Astrocyte (in vitro differentiated cells and primary cell): ENCODE data around the gene TAP2. TPM values are rescaled to one million over a fixed set of nuclear protein-coding genes. Genes with fewer than 3 reads are reported as not detected.
A peak's percentile ranks its signal among the peaks of the same experiment; 100 is the strongest.

Source experiments
- DNase-seq: peaks from one replicate; pipeline ENCODE4 v3.0.0-alpha.2; 2010; ENCODE audit warnings: low read depth
- FAIRE-seq: peaks from 2 replicates; lab custom pipeline; 2011; peaks lifted over from hg19 to GRCh38; lab: Jason Lieb, UNC
- H2AFZ ChIP-seq: 2 replicates; pipeline ENCODE4 v1.6.0; 2012; ENCODE audit warnings: low read depth, low read length, inconsistent platforms
- H3K27ac ChIP-seq: 2 replicates; pipeline ENCODE4 v1.5.1; 2011; ENCODE audit warnings: low read depth, low read length, inconsistent platforms
- H3K27me3 ChIP-seq: 2 replicates; pipeline ENCODE4 v1.6.0; 2011; ENCODE audit warnings: low read length, inconsistent platforms; ENCODE audit not compliant: insufficient read depth
- H3K36me3 ChIP-seq: 2 replicates; pipeline ENCODE4 v1.5.1; 2011; ENCODE audit warnings: low read length, inconsistent platforms; ENCODE audit not compliant: insufficient read depth
- H3K4me1 ChIP-seq: 2 replicates; pipeline ENCODE4 v1.5.1; 2011; ENCODE audit warnings: low read length, inconsistent platforms; ENCODE audit not compliant: insufficient read depth
- H3K4me2 ChIP-seq: 2 replicates; pipeline ENCODE4 v1.6.0; 2012; ENCODE audit warnings: low read length, inconsistent platforms
- H3K4me3 ChIP-seq: 2 replicates; pipeline ENCODE4 v1.5.1; 2011; ENCODE audit warnings: low read depth, mild to moderate bottlenecking, low read length, inconsistent platforms; ENCODE audit not compliant: insufficient read depth
- H3K79me2 ChIP-seq: 2 replicates; pipeline ENCODE4 v1.6.0; 2012; ENCODE audit warnings: mild to moderate bottlenecking, low read length, inconsistent platforms; ENCODE audit not compliant: insufficient read depth
- H3K9ac ChIP-seq: 2 replicates; pipeline ENCODE4 v1.6.0; 2012; ENCODE audit warnings: mild to moderate bottlenecking, low read length, inconsistent platforms
- H3K9me3 ChIP-seq: 2 replicates; pipeline ENCODE4 v1.5.1; 2012; ENCODE audit warnings: low read depth, mild to moderate bottlenecking, low read length, inconsistent platforms; ENCODE audit not compliant: insufficient read depth
- H4K20me1 ChIP-seq: 2 replicates; pipeline ENCODE4 v1.6.0; 2012; ENCODE audit warnings: low read length, inconsistent platforms; ENCODE audit not compliant: insufficient read depth
- H3K27ac Mint-ChIP-seq: one replicate; pipeline ENCODE4 v1.8.0; 2021; ENCODE audit warnings: mild to moderate bottlenecking, mixed read lengths; ENCODE audit not compliant: unreplicated experiment
- H3K27me3 Mint-ChIP-seq: one replicate; pipeline ENCODE4 v1.8.0; 2021; ENCODE audit warnings: low read depth, mixed read lengths; ENCODE audit not compliant: unreplicated experiment
- H3K36me3 Mint-ChIP-seq: one replicate; pipeline ENCODE4 v1.8.0; 2021; ENCODE audit warnings: low read depth, mixed read lengths; ENCODE audit not compliant: unreplicated experiment
- H3K4me1 Mint-ChIP-seq: one replicate; pipeline ENCODE4 v1.8.0; 2021; ENCODE audit warnings: low read depth, mixed read lengths; ENCODE audit not compliant: unreplicated experiment
- H3K4me3 Mint-ChIP-seq: one replicate; pipeline ENCODE4 v1.8.0; 2021; ENCODE audit warnings: mild to moderate bottlenecking, moderate library complexity, mixed read lengths; ENCODE audit not compliant: unreplicated experiment
- H3K9me3 Mint-ChIP-seq: one replicate; pipeline ENCODE4 v1.8.0; 2021; ENCODE audit warnings: mild to moderate bottlenecking, mixed read lengths; ENCODE audit not compliant: unreplicated experiment
- EZH2 ChIP-seq: IDR thresholded peaks from 2 replicates; pipeline ENCODE4 v1.6.1; 2012; ENCODE audit warnings: mild to moderate bottlenecking, low read length, inconsistent platforms; ENCODE audit not compliant: insufficient read depth
- total RNA-seq: library from RNA; stranded (reverse); gene quantifications from 2 replicates; pipeline ENCODE4 v1.2.1, GENCODE V29; 2021
- TF ChIP-seq, protein P1 (sequence below): IDR thresholded peaks from 2 replicates; pipeline ENCODE4 v1.5.1; 2011; ENCODE audit warnings: low read depth, mild to moderate bottlenecking, inconsistent platforms, low read length, moderate library complexity; ENCODE audit not compliant: insufficient read depth

Gene TAP2
- total RNA-seq, 1 donor from 2014 or later, result 118 TPM

DNA sequence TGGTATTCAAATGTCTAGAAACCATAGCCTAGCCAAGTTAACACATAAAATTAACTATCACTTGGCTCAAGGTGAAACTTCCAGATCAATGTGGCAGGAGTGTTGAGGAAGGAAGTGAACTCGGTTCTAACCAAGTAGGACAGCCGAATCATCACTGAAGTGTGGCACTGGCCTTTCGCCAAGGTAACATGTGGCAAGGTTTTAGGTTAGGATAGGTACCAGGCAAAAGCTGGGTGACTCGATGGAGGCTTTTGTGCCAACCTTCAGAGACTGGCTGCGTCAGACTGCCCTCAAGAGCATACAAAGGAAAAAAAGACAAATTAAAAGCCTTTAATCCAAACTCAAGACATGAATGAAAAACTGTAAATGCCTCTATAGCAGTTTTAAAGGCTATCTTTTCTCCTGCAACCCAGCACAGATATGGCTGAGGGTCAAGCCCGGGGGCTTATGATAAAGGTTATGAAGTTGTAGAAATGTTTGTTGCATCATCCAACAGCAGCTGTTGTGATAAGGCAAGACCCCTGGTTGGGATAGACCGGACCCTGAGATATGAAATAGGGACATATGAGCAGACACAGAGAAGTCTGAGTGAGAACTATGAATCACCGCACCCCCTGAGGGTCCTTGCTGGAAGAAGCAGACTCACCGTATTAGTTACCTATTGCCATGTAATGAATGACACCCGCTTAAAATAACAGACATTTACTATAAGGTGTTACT lies 27.3 kb upstream of the TAP2 start:
- H3K9ac ChIP-seq, result no peak overlapping the region
- Mint-ChIP-seq H3K9me3 (no peaks in the 10 kb centered on the region), H3K36me3 (no peaks in the 10 kb centered on the region), H3K27ac (peak overlapping the region; percentile 1), H3K4me3 (no peak overlapping the region), H3K27me3 (peaks cover 7% of the 10 kb centered on the region), H3K4me1 (peaks cover 4% of the 10 kb centered on the region)
- H4K20me1 ChIP-seq, result no peaks in the 10 kb centered on the region
- no peak overlapping the region for H3K4me3 ChIP-seq
- H3K9me3 ChIP-seq, result no peaks in the 10 kb centered on the region
- no peaks in the 10 kb centered on the region for H3K4me1 ChIP-seq
- TF ChIP-seq EZH2, result no peak
- TF ChIP-seq, protein P1, sequence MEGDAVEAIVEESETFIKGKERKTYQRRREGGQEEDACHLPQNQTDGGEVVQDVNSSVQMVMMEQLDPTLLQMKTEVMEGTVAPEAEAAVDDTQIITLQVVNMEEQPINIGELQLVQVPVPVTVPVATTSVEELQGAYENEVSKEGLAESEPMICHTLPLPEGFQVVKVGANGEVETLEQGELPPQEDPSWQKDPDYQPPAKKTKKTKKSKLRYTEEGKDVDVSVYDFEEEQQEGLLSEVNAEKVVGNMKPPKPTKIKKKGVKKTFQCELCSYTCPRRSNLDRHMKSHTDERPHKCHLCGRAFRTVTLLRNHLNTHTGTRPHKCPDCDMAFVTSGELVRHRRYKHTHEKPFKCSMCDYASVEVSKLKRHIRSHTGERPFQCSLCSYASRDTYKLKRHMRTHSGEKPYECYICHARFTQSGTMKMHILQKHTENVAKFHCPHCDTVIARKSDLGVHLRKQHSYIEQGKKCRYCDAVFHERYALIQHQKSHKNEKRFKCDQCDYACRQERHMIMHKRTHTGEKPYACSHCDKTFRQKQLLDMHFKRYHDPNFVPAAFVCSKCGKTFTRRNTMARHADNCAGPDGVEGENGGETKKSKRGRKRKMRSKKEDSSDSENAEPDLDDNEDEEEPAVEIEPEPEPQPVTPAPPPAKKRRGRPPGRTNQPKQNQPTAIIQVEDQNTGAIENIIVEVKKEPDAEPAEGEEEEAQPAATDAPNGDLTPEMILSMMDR, result no peak
- H2AFZ ChIP-seq, result no peak overlapping the region
- FAIRE-seq (no peak), DNase-seq (no peak)
- H3K4me2 ChIP-seq, result no peak overlapping the region
- peaks cover 30% of the 10 kb centered on the region for H3K27me3 ChIP-seq
- H3K27ac ChIP-seq, result no peak overlapping the region
- H3K36me3 ChIP-seq, result no peaks in the 10 kb centered on the region
- H3K79me2 ChIP-seq, result no peaks in the 10 kb centered on the region

DNA sequence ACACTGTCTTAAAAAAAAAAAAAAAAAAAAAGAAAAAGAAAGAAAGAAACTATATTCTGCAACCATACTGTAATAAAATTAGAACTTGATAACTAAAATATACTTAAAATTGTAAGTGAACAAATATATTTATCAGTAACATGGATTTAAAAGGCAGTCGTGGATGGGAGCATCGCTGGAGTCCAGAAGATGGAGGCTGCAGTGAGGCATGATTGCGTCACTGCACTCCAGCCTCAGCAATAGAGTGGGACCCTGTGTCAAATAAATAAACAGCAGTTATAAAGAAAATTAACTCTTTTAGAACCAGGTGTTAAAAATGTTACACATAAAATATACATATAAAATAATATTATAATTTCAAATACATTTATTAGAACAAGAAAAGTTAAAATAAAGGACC lies 24.2 kb upstream of the TAP2 start:
- Histone ChIP-seq H3K27me3 (peaks cover 24% of the 10 kb centered on the region), H3K9me3 (no peaks in the 10 kb centered on the region), H3K4me3 (no peak overlapping the region), H3K4me2 (no peak overlapping the region), H3K4me1 (no peaks in the 10 kb centered on the region), H3K9ac (no peak overlapping the region), H2AFZ (no peak overlapping the region), H3K36me3 (no peaks in the 10 kb centered on the region), H4K20me1 (no peaks in the 10 kb centered on the region), H3K27ac (no peak overlapping the region), H3K79me2 (no peaks in the 10 kb centered on the region)
- Mint-ChIP-seq H3K36me3 (peaks cover 5% of the 10 kb centered on the region), H3K9me3 (no peaks in the 10 kb centered on the region), H3K4me1 (peaks cover 2% of the 10 kb centered on the region), H3K27me3 (peaks cover 12% of the 10 kb centered on the region), H3K27ac (no peak overlapping the region), H3K4me3 (no peak overlapping the region)
- no peak for DNase-seq
- no peak for TF ChIP-seq EZH2
- TF ChIP-seq, protein P1, result no peak
- FAIRE-seq, result no peak

DNA sequence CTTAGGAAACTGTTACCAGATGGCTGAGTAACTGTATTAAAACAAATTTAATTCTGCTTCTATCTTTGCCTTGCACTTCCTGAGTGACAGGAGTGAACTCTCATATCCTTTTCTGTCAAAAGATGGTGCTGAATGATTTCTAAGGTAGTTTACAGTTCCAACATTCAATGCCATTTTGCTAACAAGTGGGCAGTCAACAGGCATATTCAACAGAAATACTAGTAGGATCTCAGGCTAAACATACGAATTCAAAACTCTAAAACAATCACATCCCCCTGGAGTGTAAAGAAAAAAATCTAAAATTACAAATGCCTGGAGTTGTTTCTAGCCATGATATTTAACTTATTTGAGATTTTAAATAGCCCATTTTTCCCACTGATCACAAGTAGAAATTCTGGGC lies 22.1 kb upstream of the TAP2 start:
- Histone ChIP-seq H2AFZ (no peak overlapping the region), H3K9ac (no peak overlapping the region), H3K4me3 (no peak overlapping the region), H4K20me1 (no peaks in the 10 kb centered on the region), H3K4me2 (no peak overlapping the region), H3K27me3 (peaks cover 12% of the 10 kb centered on the region), H3K79me2 (no peaks in the 10 kb centered on the region), H3K36me3 (no peaks in the 10 kb centered on the region), H3K27ac (no peak overlapping the region), H3K4me1 (no peaks in the 10 kb centered on the region), H3K9me3 (no peaks in the 10 kb centered on the region)
- TF ChIP-seq EZH2, result no peak
- TF ChIP-seq, protein P1, result no peak
- Mint-ChIP-seq H3K36me3 (peaks cover 11% of the 10 kb centered on the region), H3K27ac (no peak overlapping the region), H3K4me3 (peak overlapping the region; percentile 1), H3K9me3 (no peaks in the 10 kb centered on the region), H3K27me3 (peaks cover 26% of the 10 kb centered on the region), H3K4me1 (peaks cover 2% of the 10 kb centered on the region)
- no peak for FAIRE-seq
- no peak for DNase-seq
